K562 (cell line): ENCODE results near the gene POR. TPM values are rescaled to one million over a fixed set of nuclear protein-coding genes. Genes with fewer than 3 reads are reported as not detected.

Experiments used
- ETV6 ChIP-seq, 3 experiments: fragments of 150-350 bp in 1 of 3; sonication (generic) in 1 of 3; formaldehyde crosslinking in 1 of 3; IDR thresholded peaks; 2 replicates each; pipeline versions ENCODE4 v1.6.1 to v1.8.0; 2014 to 2022; ENCODE audit warnings: borderline replicate concordance in 2 of 3, low read depth in 2 of 3, antibody characterized with exemption in 1 of 3, low read length in 1 of 3, mild to moderate bottlenecking in 1 of 3, missing genetic modification reagents in 1 of 3
- FOXK2 ChIP-seq, 2 experiments: fragments of 450-650 bp; IDR thresholded peaks in 1 of 2; conservative IDR thresholded peaks in 1 of 2; 2 replicates each; pipeline ENCODE4 v1.6.1; 2016; ENCODE audit warnings: low read depth in 2 of 2, mild to moderate bottlenecking in 1 of 2
- MAZ ChIP-seq, 2 experiments: fragments of 450-650 bp in 1 of 2; sonication (generic) in 1 of 2; formaldehyde crosslinking; IDR thresholded peaks in 1 of 2; conservative IDR thresholded peaks in 1 of 2; 2 replicates each; pipeline versions ENCODE4 v1.4.0 to v1.5.0; 2020; ENCODE audit warnings: mild to moderate bottlenecking in 1 of 2, missing genetic modification reagents in 1 of 2
- MCM7 ChIP-seq, 2 experiments: fragments of 450-650 bp; IDR thresholded peaks; 2 replicates each; pipeline ENCODE4 v1.6.1; 2016 to 2018
- SMARCC2 ChIP-seq: fragments of 450-650 bp; IDR thresholded peaks from 2 replicates; pipeline ENCODE4 v1.6.1; 2017; ENCODE audit warnings: antibody characterized with exemption, moderate library complexity, mild to moderate bottlenecking, low read depth
- polyA plus RNA-seq, 8 experiments: library from polyadenylated mRNA; depleted of rRNA in 4 of 8; stranded (reverse) in 5 of 8; unstranded in 3 of 8; fragments of >200 nt; fragmentation: Nextera tagmentation in 2 of 8; fragmentation: Illumina TruSeq in 1 of 8; extraction: Ambion mirVana in 2 of 8; extraction: Trizol in 1 of 8; gene quantifications; 2 replicates each; pipeline versions ENCODE4 v1.2.1 to v1.2.3, GENCODE V29; 2011 to 2014; ENCODE audit warnings: inconsistent platforms in 1 of 8, missing spikeins in 1 of 8
- total RNA-seq, 7 experiments: library from RNA; depleted of rRNA in 6 of 7; stranded (reverse); fragments of >200 nt in 6 of 7; fragmentation: Illumina TruSeq in 2 of 7; extraction: Trizol in 2 of 7; gene quantifications; 2 replicates each; pipeline versions ENCODE4 v1.2.1 to v1.2.3, GENCODE V29; 2011 to 2021; ENCODE audit warnings: low replicate concordance in 1 of 7
- TF ChIP-seq, protein P1 (sequence below): fragments of 450-650 bp; IDR thresholded peaks from 2 replicates; pipeline ENCODE4 v1.6.1; 2018; ENCODE audit not compliant: partially characterized antibody
- TF ChIP-seq, protein P2 (sequence below): fragments of 250-450 bp; sonication (Bioruptor Pico); IDR thresholded peaks from 2 replicates; pipeline ENCODE4 v1.9.0; 2021; ENCODE audit warnings: mild to moderate bottlenecking
- TF ChIP-seq, protein P3 (sequence below): fragments of 450-650 bp; IDR thresholded peaks from 2 replicates; pipeline ENCODE4 v1.6.1; 2016; ENCODE audit warnings: low read depth

Gene POR
- total and polyA plus RNA-seq, 9 of the 15 experiments (the other 6 are each of a cell fraction or from before 2014, with no cell fraction given): 4.7 to 142 (median 40.8) TPM

DNA sequence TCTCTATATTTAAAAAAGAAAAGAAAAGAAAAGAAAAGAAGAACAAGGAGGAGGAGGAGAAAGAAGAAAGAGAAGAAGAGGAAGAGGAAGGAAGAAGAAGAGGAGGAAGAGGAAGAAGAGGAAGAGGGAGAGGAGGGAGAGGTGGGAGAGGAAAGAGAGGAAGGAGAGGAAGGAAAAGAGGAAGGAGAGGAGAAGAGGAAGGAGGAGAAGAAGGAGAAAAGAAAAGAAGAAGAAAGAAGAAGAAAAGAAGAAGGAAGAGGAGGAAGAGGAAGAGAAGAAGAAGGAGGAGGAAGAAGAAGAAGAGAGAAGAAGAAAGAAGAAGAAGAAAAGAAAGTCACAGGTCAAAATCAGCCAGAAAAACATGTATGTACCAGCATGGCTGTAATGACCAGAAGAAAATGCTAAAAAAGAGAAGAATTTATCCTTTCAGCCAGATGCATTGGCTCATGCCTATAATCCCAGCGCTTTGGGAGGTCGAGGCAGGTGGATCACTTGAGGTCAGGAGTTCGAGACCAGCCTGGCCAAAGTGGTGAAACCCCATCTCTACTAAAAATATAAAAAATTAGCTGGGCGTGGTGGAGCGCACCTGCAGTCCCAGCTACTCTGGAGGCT is 5.3 kb upstream of the POR start (continued):
- TF ChIP-seq, protein P1, sequence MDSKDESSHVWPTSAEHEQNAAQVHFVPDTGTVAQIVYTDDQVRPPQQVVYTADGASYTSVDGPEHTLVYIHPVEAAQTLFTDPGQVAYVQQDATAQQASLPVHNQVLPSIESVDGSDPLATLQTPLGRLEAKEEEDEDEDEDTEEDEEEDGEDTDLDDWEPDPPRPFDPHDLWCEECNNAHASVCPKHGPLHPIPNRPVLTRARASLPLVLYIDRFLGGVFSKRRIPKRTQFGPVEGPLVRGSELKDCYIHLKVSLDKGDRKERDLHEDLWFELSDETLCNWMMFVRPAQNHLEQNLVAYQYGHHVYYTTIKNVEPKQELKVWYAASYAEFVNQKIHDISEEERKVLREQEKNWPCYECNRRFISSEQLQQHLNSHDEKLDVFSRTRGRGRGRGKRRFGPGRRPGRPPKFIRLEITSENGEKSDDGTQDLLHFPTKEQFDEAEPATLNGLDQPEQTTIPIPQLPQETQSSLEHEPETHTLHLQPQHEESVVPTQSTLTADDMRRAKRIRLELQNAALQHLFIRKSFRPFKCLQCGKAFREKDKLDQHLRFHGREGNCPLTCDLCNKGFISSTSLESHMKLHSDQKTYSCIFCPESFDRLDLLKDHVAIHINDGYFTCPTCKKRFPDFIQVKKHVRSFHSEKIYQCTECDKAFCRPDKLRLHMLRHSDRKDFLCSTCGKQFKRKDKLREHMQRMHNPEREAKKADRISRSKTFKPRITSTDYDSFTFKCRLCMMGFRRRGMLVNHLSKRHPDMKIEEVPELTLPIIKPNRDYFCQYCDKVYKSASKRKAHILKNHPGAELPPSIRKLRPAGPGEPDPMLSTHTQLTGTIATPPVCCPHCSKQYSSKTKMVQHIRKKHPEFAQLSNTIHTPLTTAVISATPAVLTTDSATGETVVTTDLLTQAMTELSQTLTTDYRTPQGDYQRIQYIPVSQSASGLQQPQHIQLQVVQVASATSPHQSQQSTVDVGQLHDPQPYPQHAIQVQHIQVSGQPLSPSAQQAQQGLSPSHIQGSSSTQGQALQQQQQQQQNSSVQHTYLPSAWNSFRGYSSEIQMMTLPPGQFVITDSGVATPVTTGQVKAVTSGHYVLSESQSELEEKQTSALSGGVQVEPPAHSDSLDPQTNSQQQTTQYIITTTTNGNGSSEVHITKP: no peak
- TF ChIP-seq, protein P2, sequence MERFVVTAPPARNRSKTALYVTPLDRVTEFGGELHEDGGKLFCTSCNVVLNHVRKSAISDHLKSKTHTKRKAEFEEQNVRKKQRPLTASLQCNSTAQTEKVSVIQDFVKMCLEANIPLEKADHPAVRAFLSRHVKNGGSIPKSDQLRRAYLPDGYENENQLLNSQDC (CRISPR knock-in tag): no peak
- TF ChIP-seq SMARCC2 (no peak), ETV6 (IDR thresholded peaks at IDR 0.05; ENCODE audit: borderline replicate concordance in 1 of 2, low read depth in 2 of 2, low read length in 1 of 2) (0 out of 4 replicates have a peak, but pooled peaks of 1 of the 2 experiments have one; percentile 21), ETV6 (CRISPR knock-in tag; IDR thresholded peaks at IDR 0.05; ENCODE audit: borderline replicate concordance) (no peak), FOXK2 (conservative IDR thresholded peaks at IDR 0.05 in 1 of 2, IDR thresholded peaks at IDR 0.05 in 1 of 2; ENCODE audit: low read depth in 2 of 2) (no peak), MAZ (CRISPR knock-in tag; conservative IDR thresholded peaks at IDR 0.05 in 1 of 2, IDR thresholded peaks at IDR 0.05 in 1 of 2) (no peak), MCM7 (IDR thresholded peaks at IDR 0.05) (0 out of 4 replicates have a peak, but pooled peaks of 1 of the 2 experiments have one; percentile 14)
- TF ChIP-seq, protein P3, sequence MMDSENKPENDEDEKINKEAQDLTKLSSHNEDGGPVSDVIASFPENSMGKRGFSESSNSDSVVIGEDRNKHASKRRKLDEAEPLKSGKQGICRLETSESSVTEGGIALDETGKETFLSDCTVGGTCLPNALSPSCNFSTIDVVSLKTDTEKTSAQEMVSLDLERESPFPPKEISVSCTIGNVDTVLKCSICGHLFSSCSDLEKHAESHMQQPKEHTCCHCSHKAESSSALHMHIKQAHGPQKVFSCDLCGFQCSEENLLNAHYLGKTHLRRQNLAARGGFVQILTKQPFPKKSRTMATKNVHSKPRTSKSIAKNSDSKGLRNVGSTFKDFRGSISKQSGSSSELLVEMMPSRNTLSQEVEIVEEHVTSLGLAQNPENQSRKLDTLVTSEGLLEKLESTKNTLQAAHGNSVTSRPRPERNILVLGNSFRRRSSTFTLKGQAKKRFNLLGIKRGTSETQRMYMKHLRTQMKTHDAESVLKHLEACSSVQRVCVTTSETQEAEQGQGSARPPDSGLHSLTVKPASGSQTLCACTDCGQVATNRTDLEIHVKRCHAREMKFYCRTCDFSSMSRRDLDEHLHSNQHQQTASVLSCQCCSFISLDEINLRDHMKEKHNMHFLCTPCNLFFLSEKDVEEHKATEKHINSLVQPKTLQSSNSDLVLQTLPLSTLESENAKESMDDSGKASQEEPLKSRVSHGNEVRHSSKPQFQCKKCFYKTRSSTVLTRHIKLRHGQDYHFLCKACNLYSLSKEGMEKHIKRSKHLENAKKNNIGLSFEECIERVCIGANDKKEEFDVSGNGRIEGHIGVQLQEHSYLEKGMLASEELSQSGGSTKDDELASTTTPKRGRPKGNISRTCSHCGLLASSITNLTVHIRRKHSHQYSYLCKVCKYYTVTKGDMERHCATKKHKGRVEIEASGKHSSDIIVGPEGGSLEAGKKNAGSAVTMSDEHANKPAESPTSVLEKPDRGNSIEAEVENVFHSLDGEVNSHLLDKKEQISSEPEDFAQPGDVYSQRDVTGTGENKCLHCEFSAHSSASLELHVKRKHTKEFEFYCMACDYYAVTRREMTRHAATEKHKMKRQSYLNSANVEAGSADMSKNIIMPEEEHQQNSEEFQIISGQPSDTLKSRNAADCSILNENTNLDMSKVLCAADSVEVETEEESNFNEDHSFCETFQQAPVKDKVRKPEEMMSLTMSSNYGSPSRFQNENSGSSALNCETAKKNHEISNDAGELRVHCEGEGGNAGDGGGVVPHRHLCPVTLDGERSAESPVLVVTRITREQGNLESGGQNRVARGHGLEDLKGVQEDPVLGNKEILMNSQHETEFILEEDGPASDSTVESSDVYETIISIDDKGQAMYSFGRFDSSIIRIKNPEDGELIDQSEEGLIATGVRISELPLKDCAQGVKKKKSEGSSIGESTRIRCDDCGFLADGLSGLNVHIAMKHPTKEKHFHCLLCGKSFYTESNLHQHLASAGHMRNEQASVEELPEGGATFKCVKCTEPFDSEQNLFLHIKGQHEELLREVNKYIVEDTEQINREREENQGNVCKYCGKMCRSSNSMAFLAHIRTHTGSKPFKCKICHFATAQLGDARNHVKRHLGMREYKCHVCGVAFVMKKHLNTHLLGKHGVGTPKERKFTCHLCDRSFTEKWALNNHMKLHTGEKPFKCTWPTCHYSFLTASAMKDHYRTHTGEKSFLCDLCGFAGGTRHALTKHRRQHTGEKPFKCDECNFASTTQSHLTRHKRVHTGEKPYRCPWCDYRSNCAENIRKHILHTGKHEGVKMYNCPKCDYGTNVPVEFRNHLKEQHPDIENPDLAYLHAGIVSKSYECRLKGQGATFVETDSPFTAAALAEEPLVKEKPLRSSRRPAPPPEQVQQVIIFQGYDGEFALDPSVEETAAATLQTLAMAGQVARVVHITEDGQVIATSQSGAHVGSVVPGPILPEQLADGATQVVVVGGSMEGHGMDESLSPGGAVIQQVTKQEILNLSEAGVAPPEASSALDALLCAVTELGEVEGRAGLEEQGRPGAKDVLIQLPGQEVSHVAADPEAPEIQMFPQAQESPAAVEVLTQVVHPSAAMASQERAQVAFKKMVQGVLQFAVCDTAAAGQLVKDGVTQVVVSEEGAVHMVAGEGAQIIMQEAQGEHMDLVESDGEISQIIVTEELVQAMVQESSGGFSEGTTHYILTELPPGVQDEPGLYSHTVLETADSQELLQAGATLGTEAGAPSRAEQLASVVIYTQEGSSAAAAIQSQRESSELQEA: 0 out of 2 replicates have a peak, but pooled peaks have one; percentile 26
